NCI-H345 treated with DMSO at 0.1 percent for 48 hours (cell line): Measurements from ENCODE around the gene TSEN54.

ENCODE experiments used
- DNase-seq: peaks from one replicate; lab custom pipeline; 2025; ENCODE audit not compliant: unreplicated experiment; lab: John Stamatoyannopoulos, UW

TSEN54 gene

DNA sequence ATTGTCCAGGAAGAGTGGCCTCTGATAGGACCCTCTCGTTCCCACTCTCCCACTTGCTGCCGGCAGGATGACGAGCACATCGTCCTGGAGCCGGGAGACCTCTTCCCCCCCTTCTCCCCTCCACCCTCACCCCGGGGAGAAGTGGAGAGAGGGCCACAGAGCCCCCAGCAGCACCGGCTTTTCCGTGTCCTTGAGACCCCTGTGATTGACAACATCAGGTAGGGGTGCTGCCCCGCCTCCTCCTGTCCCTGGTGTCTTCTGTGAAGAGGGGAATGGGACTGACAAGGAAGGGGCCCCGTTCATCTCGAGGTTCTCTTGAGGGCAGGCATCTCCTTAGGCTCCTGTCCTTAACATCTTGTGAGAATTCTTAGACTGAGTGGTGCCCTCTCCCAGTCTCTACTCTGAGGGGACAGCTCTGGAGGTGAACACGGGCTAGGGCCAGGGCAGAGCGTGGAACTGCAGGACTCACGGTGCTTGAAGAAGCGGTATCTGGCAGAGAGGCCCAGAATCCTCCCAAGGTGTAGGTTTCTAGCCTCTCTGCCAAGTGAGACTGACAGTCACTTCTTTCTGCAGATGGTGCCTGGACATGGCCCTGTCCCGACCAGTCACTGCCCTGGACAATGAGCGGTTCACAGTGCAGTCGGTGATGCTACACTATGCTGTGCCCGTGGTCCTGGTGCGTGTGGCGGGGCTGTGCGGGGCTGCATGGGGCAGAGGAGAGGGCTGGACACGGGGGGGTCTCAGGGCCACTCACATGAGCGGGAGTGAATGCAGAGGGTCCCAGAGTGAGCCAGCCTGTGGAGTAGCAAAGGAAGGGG, 27.4 kb upstream of the TSEN54 start:
- DNase-seq: no peak

- DNase-seq: no peak
Measured at GRCh38 chr17:75489511-75489955, 26.8 kb upstream of the TSEN54 start.

GRCh38 chr17:75490173-75490743, 26.1 kb upstream of the TSEN54 start:
- DNase-seq: no peak

DNA sequence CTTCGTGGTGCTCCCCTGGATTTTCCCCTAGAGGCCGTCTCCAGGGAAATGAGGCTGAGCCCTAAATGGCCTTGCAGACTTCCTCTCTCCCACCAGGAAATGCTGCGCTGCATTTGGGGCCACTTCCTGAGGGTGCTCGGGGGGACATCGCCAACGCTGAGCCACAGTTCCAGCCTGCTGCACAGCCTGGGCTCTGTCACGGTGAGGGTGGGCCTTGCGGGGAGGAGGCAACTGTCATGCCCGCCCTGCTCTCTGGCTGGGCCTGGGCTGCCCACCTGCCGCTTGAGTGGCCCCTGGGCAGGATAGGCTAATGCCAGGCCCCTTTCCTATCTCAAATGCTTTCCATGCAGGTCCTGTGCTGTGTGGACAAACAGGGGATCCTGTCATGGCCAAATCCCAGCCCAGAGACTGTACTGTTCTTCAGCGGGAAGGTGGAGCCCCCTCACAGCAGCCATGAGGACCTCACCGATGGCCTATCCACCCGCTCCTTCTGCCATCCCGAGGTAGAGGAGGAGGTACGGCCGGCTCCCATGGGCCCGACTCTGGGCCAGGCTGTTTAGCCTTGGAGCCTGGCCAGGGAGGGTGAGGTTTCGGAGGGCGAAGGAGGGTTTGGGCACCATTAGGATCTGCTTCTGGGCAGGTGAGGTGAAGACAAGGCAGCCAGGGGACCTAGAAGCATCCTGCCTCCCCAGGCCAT, 25.2 kb upstream of the TSEN54 start:
- no peak for DNase-seq

GRCh38 chr17:75491680-75492079, 24.6 kb upstream of the TSEN54 start:
- DNase-seq: no peak

DNA sequence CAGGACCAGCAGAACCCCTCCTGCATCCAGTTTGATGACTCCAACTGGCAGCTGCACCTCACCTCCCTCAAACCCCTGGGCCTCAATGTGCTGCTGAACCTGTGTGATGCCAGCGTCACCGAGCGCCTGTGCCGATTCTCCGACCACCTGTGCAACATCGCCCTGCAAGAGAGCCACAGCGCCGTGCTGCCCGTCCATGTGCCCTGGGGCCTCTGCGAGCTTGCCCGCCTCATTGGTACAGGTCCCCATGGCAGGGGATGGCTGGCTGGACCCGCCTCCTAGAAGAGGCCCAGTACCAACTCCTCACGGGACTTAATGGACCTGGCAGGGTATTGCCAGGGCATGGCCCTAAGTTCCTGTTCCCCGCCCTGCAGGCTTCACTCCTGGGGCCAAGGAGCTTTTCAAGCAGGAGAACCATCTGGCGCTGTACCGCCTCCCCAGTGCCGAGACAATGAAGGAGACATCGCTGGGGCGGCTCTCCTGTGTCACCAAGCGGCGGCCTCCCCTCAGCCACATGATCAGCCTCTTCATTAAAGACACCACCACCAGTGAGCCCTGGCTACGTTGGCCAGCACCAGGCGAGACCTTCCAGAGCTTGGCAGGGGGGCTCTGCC, 23.7 kb upstream of the TSEN54 start:
- no peak for DNase-seq

GRCh38 chr17:75493476-75494129, 22.7 kb upstream of the TSEN54 start:
- DNase-seq: no peak

DNA sequence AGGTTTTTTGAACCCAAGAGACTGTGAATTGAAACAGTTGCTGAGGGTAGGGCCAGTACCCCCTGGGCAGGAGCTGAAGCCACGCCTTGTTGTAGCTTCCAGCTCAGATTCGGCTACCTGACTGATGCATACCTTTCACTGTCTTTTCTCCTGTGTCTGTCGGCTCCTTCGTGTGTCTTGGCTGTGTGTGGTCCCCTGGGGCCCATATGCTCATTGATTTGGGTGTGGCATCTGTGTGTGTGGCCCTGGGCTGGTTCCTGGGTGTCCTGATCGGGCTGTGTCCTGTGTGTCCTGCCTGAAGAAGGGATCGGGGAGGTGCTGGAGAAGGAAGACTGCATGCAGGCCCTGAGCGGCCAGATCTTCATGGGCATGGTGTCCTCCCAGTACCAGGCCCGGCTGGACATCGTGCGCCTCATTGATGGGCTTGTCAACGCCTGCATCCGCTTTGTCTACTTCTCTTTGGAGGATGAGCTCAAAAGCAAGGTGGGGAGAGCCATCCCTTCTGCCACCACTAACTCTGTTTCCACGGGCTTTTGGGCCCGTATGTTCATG, 21.9 kb upstream of the TSEN54 start:
- DNase-seq: no peak

- DNase-seq: no peak
Measured at GRCh38 chr17:75496005-75496404, 20.3 kb upstream of the TSEN54 start.

DNA sequence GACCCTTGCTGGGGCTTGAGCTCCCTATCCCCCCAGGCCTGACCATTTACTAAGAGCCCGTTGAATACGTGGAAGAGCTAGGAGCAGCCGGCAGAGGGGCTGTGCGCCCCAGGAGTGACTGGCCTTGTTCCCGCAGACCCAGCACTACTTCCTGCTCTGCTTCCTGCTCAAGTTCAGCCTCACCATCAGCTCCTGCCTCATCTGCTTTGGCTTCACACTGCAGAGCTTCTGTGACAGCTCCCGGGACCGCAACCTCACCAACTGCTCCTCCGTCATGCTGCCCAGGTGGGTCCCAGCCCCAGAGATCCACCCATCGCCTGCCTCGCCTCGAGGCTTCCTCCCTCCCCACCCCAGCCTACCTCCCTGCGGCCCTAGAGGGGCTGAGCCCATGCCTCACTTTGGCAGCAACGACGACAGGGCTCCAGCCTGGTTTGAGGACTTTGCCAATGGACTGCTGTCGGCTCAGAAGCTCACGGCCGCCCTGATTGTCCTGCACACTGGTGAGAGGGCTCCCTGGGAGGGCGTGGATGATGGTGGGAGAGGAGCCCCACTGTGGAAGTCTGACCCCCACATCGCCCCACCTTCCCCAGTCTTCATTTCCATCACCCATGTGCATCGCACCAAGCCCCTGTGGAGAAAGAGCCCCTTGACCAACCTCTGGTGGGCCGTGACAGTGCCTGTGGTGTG, 18.1 kb upstream of the TSEN54 start:
- no peak for DNase-seq

DNA sequence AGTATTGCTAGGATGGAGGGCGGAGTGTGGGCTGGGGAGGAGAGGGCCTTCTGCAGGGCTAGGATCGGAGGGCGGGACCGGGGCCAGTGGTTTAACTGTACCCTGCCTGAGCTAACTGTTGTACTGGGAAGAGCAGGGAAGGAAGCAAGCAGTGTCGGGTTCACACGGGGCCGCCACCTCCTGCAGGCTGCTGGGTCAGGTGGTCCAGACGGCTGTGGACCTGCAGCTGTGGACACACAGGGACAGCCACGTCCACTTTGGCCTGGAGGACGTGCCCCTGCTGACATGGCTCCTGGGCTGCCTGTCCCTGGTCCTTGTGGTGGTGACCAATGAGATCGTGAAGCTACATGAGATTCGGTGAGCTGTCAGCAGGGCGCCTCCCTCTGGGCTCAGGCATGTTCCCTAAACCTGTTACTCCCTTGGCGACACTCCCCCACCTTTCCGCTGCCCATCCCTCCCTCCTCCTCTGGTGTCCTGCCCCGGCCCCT, 17.6 kb upstream of the TSEN54 start:
- no peak for DNase-seq

GRCh38 chr17:75499313-75500022, 16.9 kb upstream of the TSEN54 start:
- no peak for DNase-seq

GRCh38 chr17:75500419-75501216, 15.7 kb upstream of the TSEN54 start:
- no peak for DNase-seq

- DNase-seq: no peak
Measured at GRCh38 chr17:75501378-75502071, 14.8 kb upstream of the TSEN54 start.

DNA sequence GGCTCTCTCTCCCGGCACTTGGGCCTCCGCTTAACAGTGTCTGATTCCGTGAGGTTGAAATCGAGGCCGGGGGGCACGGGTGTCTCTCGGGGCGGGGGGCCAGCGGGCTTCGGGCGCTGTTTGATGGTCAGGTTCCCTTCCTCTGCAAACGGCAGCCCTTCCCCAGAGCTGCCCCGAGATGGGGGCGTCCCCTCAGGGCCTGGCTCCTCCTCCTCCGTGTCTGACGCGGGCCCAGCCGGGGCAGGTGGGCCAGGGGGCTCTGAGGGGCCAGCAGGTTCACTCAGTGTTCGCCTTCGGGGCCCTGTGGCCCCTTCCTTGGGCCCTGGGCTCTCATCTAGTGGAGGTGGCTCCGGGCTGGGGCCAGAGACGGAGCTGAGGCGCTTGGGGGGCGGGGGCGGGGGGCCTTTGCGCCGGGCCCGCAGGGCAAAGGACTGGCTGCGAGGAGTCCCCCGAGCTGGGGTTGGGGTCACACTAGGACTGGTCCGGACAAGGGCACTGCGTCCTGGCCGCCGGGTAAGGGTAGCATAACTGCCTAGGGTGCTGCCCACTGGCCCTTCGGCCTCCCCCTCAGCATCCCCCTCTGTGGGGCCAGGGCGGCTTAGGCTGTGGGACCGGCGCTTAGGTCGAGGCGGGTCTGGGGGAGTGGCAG, 14.1 kb upstream of the TSEN54 start:
- DNase-seq: no peak

DNA sequence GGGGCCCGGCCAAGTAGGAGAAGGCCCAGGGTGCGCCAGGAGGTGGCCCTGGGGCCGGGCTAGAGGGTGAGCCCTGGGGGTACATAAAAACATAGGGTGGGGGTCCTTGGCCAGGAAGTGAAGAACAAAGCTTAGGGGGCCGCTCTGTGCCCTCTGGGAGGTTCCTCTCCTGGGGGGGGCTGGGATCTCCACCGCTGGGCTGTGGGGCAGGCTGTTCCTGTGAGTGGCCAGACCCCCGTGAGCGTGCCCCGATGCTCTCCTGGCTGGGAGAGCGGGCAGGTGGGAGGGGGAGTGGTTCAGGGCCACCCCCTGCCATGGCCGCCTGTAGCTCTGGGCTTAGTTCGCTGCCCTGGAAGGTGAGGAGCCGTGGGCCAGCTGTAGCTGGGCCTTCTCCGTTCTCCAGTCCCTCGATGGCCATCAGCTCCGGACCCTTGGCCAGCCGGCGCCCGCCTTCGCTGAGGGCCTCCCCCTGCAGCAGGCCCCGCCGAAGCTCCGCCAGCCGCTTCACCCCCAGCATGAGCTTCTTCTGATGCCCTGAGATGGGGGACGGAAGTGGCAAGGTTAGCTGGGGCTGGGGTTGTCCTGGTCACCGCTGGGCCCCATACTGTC, 13.5 kb upstream of the TSEN54 start:
- DNase-seq: no peak

DNA sequence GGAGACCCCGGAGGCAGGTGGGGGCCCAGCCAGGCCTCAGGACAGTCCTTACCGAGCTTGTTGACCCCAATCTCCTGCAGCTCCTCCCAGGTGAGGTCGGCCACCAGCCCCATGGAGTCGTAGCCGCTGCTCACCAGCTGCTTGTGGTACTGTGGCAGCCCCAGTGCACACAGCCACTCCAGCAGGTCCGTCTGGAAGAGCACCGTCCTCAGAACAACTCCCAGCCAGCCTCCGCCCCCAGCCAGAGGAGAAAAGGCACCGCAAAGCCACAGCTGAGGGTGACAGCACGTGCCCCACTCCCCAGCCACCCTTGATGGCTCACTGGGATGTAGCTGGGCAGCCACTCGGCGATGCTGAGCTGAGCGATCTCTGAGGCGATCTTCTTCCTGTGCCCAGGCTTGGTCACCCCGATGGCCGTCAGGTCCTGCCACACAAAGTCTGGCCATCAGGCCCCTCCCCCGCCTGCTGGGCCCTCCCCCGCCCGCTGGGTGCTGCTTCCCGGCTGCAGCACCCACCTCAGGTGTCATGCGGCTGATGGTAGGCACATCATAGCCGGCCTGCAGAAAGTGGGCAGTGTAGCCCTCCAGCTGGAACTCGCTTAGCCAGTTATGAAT, 12.9 kb upstream of the TSEN54 start:
- DNase-seq: no peak
